ENCODE measurements around the gene SLC44A3.

SLC44A3 gene, protein sequence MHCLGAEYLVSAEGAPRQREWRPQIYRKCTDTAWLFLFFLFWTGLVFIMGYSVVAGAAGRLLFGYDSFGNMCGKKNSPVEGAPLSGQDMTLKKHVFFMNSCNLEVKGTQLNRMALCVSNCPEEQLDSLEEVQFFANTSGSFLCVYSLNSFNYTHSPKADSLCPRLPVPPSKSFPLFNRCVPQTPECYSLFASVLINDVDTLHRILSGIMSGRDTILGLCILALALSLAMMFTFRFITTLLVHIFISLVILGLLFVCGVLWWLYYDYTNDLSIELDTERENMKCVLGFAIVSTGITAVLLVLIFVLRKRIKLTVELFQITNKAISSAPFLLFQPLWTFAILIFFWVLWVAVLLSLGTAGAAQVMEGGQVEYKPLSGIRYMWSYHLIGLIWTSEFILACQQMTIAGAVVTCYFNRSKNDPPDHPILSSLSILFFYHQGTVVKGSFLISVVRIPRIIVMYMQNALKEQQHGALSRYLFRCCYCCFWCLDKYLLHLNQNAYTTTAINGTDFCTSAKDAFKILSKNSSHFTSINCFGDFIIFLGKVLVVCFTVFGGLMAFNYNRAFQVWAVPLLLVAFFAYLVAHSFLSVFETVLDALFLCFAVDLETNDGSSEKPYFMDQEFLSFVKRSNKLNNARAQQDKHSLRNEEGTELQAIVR

DNA sequence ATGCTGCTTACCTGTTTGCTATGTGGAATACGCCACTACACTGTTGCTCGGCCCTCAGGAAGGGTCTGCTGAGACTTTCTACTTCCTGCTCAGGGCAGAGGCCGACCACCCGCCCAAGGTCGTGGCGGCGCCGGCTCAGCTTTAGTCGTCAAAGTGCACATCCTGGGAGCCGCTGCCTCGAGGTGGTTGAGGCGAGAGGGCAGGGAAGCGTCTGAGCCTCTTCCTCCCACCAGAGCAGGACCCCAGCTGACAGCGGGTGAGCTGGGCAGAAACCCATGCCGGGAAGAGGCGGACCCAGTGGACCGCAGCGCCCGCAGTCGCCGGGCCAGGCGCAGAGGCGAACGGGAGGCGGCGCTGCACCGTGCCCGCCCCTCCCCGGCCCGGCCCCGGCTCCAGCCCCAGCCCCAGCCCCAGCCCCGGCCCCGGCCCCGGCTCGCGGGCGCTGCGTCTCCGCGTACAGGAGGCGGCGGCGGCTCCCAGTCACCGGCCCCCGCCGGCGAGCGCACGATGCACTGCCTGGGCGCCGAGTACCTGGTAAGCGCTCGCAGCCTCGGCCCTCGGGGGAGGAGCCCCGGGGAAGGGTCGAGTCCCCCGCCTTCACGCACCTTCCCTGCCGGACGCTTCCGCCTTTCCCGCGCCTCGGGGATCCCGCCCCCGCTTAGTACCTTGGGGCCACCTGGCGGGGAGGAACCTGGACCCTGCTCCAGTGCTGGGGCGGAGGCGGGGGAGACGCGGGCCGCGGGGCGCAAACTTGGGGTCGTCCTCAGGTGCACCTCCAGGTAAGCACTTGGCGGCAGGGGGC is at the start of gene SLC44A3:
Gene SLC44A3, plus strand, starts transcription at position 413 of the 802 bp plus-strand sequence. Its CDS starts 95 bp downstream, at position 508.
- DNase-seq (ENCODE audit: low spot score): peak; percentile 53

DNA sequence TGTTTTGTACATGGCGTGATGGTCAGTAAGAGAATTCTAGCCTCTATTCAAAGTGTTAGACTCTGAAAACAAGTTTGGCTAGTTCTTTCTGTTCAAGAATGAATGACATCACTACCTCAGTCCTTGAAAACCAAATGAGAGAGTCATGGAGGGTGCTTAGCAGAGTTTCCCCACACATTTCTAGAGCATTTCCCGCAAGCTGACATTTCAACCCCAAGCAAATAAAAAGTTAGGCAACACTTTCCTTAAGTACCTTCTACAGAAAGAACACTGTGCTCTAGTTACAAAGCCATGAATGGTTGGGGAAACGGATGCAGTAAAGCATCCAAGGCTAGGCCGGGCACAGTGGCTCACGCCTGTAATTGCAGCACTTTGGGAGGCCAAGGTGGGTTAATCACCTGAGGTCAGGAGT is 47.9 kb upstream of the SLC44A3 start:
- DNase-seq (ENCODE audit: low spot score): no peak

DNA sequence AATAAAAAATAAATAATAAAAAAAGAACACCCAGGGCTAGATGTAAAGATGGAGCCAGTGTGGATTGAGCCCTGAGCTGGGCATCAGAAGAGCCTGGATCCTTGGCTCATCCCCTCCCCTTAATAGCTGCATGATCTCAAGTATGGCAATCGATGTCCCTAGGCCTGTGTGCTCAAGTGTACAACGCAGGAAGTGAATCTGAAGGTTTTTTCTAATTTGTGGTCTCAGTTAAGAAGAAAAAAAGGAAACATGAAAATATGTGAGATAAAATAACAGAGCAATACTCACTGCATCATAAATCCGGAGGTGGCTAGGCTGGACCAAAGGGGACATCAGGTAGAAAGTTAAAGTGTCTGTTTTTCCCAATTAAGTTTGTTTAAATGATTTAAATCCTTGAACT is 47.3 kb upstream of the SLC44A3 start:
- no peak for DNase-seq (ENCODE audit: low spot score)

DNA sequence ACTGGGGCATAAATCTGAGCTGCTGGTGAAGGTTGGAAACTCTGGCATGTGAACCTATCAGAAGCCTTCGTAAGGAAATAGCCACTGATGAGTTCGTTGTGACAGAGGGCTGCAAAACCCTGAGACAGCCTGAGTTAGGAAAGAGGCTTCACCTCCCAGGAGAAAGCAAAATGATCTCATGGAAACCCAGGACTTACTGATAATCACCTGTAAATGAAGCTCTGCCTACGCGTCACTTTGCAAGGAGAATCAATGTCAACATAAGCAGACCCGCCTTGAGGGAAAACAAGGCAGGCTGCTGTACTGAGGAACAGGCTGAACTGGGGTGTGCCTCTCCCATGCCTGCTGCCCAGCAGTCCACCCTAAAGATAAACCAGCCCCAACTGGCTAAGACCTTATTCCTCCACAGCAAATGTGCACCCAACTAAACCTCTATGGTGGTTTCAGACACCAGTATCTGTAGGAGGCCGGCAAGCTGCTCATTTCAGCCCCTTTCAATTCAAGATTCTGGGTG is 46.8 kb upstream of the SLC44A3 start:
- DNase-seq (ENCODE audit: low spot score): no peak

DNA sequence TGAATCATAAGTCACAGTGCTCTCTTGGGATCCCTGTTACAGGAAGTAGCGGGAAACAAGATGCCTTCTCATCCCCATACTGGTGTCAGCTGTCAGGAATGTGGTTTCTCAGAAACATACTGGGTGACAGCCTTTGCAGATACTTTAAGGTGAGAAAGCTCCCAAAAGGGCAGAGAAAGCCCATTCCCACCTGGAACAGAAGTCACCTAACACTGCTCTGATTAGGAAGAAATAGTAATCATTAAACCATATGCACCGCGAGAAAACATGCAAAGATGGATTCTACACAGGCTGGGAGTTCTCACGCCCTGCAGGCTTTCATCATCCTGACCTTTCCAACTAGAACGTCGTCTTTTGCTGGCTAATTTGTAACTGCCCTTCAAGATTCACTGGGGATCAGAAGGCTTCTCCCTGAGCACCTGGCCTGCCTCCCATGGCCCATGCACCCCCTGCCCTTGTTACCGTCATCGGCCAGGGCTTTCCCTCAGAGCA is 46.2 kb upstream of the SLC44A3 start:
- DNase-seq (ENCODE audit: low spot score): no peak

DNA sequence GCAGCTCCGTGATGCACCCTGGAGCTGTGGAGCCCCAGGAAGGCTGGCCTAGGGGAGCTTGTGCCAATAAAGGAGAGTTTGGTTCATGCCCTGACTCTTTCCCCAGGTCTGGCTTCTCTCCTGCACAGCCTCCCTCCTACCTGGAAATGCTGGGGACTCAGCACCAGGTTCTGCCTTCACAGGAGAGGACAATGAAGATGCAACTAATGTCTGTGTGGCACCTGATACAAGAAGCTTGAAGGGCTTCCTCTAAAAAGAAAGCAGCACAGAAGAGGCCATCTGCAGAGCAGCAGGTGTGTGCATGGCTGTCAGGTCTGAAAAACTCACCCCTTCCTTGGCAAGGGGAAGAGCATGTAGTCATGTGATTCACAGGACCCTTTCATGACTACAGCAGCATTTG is 43.7 kb upstream of the SLC44A3 start:
- DNase-seq (ENCODE audit: low spot score): no peak

DNA sequence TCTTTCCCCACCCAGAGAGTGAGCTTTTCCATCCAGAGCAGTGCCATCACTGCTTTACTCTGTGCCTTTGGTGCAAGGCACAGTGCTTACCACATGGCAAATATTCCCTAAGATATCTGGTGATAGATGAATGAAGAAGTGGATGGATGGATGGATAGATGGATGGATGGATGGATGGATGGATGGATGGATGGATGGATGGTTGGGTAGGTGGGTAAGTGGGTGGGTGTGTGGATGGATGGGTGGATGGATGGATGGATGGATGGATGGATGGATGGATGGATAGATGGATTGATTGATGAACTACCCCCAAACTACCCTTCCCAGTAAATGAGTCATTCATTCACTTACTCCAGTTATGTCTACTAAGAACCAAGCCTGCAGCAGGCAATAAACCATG is 42.9 kb upstream of the SLC44A3 start:
- DNase-seq (ENCODE audit: low spot score): no peak

DNA sequence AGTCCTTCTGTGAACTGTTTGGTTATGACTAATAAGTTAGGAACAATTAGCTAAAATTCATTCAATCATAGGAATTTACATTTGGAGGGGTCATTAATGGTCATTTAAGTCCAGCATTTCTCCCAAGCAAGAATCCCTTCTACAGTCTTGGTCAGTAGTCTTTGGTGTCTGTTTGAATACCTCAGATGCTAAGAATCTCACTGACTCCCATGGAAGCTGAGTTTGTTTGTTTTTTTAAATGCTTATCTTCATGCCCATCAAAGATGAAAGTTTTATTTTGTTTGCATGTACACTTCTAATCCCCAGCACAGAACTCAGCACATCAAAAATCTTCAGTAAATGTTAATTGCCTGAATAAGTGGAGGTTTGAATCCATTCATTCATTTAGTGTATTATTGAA is 41.3 kb upstream of the SLC44A3 start:
- DNase-seq (ENCODE audit: low spot score): no peak

DNA sequence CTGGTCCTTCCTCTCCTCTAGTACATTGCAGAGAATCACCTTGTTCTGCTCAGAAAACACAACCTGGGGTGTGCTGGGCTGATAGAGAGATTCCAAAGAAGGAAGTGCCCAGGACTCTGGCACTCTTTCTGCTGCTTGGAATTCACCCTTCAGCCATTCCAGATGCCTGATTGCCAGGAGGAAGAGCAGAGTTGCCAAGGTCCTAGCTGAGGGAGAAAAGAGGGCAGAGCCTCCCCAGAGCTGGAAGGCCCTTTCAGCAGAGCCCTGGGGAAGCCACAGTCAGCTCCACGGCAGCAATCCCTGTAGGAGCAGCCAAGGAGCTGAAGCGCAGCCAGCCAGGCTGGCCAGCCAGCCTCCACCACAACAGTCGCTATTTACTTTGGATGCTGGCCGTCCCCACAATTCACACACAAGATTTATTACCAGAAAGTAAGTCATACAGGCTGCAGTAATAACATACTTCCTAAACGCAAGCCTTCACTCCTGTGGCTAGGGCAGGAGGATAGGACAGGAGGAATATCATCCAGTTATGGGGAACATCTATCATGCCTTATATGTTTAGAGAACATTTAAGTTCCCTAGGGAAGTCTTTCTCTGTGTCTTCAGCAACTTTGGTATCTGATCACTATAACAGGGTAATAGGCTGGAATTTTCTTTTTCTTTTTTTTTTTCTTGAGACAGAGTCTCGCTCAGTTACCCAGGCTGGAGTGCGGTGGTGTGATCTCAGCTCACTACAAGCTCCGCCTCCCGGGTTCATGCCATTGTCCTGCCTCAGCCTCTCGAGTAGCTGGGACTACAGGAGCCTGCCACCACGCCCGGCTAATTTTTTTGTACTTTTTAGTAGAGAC is 36.6 kb upstream of the SLC44A3 start:
- DNase-seq (ENCODE audit: low spot score): no peak

DNA sequence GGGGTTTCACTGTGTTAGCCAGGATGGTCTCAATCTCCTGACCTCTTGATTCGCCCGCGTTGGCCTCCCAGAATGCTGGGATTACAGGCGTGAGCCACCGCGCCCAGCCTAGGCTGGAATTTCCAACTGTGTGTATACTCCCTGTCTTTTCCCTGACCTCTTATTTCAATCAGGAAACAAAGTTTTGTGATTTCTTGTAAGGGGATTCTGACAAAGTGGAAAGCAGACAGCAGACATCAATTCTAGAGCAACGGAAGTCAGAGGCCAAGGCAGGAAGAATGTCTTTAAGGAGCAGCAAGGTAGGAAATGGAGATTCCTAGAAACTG is 36.0 kb upstream of the SLC44A3 start:
- no peak for DNase-seq (ENCODE audit: low spot score)

DNA sequence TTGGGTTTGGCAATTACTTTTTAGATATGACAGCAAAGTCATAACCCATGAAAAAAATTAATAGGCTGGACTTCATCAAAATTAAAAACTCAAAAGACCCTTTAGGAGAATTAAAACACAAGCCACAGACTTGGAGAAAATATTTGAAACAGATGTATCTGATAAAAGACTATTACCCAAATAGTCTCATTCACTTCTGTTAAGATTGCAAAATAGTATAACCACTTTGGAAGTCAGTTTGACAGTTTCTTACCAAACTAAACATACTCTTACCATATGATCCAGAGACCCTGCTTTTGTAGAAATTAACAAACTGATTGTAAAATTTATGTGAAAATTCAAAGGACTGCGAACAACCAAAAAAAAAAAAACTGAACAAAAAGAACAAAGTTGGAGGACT is 32.5 kb upstream of the SLC44A3 start:
- DNase-seq (ENCODE audit: low spot score): no peak

DNA sequence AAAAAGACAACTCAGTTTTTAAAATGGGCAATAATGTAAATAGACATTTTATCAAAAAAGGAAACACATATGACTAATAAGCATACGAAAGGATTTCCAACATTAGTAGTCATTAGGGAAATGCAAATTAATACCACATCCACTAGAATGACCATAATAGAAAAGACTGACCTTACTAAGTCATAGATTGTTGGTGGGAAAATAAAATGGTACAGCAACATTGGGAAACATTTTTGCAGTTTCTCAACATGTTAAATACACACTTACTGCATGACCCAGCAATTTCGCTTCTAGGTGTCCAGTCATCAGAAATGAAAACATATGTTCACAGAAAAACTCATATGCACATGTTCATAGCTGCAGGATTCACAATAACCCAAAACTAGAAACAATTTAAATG is 29.9 kb upstream of the SLC44A3 start:
- DNase-seq (ENCODE audit: low spot score): no peak

DNA sequence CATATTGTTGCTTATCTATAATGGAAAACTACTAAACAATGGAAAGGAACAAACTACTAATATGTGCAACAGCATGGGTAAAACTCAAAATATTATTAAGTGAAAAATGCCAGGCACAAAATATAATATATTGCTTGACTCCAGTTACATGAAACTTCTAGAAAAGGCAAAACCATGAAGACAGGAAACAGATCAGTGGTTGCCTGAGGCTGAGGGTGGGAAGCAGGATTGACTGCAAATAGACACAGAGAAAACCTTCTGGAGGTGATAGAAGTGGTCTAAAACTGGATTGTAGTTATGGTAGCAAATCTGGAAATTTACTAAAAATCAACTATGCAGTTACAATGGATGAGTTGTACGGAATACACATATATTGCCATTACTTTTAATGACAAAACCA is 29.5 kb upstream of the SLC44A3 start:
- DNase-seq (ENCODE audit: low spot score): no peak

DNA sequence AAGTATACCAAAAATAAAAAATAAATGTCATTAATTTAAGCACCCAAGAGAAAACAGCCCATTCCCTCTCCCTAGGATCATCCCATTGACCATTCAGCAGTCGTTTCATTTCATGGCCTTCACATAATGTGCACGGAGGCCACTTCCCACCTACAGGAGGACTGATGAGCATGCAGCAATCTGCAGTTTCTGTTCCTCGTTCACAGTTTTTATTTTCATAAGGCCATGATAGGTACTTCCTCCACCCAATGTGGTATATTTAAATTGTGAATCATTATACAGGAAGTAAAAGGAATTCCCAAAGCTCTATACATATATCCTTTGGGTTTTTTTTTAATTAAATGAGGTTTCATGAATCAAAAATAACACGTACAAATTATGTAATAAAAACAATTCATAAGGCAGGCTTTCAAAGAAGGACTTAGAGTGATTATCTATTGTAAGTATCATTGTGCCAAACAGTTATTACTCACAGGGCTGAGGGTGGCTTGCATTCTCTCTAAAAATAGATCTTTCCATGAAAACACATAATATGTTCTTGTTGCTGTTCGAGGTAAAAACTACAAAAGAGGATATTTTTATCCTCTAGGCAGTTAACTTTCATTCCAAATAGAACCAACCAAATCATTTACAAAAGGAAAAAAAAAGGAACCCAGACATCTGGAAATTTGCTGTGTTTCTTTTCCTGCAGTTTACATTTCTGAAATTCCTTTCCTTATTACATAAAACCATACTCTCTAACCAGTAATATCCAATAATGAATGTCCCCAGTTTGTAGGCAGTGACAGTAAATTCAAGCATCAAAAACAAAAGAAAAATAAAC is 27.5 kb upstream of the SLC44A3 start:
- DNase-seq (ENCODE audit: low spot score): no peak

DNA sequence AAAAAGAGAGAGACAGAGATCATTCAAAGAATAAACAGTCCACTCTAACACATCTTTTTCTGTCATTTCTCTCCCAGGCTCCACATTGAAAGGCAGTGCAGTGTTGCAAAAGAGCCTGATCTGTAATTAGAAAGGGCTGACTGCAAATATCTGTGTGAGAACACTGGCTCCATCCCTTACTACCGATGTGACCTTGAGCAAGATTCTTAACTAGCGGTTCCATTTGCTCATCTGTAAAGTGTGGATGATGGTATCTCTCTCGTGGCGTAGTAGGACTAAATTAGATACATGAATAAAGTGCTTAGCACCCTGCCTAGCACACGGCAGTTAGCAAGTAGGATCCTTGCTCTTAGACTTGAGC is 26.9 kb upstream of the SLC44A3 start:
- peak; percentile 20 for DNase-seq (ENCODE audit: low spot score)

DNA sequence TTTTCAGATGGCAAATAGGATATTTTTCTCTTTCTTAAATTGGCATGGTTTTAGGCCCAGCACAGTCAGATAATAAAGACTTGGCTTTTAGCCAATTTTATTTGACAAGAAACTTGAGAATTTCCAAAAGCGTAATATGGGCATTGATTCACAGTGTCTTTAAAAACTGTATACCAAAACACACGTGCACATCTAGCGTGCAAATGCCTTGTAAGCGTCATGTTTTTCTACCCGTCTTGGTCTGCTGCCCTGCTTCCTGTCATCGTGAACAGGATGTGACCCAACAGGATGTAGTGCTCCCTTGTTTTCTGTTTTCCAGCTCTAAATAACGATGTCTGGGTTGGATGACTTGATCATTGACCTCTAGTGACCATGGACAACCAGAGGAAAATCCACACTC is 24.7 kb upstream of the SLC44A3 start:
- no peak for DNase-seq (ENCODE audit: low spot score)

DNA sequence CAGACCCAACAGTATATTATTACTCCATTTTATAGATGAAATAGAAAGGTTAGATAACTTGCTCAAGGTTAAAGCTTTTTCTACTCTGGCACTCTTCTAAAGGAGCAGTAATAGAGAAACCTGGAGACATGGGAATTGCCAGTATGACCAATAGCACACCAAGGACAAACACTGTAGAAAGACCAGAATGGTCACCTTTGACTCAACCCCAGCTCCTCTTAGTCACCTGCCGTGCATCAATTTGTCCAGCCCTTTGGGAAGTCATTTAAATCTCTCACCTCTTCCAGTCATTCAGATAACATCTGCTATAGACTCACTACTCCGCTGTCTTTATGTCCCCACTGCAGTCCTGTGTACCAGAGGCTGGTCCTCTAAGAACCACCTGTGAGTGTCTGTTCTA is 23.9 kb upstream of the SLC44A3 start:
- DNase-seq (ENCODE audit: low spot score): no peak

DNA sequence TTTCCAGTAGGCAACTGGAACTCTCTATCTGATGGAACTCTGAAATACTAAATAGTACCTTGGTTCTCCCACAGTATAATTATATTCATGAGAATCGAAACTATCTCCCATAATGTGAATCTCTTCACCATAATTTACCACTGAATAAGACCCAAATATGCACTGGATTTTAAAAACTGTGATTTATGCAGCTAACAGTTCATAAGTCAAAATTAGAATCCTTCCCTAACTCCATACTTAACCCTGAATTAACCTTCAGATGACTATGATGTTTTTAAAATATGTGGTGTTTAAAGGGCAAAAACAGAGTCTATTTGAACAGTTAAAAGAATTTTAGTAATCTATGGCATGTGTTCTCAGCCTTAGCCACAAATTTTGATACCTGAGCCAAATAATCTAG is 22.9 kb upstream of the SLC44A3 start:
- no peak for DNase-seq (ENCODE audit: low spot score)

DNA sequence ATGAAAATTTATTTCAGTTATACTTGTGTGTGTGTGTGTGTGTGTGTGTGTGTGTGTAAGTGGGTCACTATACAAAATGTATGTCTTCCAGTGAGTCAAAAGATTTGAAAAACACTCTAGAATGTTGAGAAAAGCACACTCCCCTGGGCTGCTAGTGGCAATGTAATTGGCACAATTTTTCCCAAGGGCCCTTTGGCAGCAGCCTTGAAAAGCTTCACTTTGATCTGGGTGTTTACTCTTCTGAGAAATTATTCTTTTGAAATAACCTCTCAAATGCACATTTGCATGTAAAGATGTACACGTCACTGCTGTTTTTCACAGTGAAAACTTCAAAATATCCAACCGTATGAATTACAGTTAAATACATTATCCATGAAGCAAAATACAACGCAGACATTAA is 22.1 kb upstream of the SLC44A3 start:
- no peak for DNase-seq (ENCODE audit: low spot score)

DNA sequence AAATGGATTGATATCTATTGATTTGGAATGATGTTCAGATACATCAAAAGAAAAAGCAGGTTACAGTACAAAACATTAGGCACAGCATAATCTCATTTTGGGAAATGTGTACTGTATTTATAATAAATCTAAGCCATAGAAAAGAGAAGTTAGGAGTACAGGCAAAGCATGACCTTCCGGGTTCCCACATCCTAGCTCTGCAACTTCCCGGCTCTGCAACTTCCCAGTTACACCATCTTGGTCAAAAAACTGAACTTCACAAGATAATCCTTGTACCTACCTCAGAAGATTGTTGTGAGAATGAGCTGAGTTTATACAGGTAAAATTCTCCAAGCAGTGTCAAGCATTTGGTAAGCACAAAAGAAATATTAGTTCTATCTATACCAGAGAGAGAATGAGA is 21.7 kb upstream of the SLC44A3 start:
- DNase-seq (ENCODE audit: low spot score): no peak

DNA sequence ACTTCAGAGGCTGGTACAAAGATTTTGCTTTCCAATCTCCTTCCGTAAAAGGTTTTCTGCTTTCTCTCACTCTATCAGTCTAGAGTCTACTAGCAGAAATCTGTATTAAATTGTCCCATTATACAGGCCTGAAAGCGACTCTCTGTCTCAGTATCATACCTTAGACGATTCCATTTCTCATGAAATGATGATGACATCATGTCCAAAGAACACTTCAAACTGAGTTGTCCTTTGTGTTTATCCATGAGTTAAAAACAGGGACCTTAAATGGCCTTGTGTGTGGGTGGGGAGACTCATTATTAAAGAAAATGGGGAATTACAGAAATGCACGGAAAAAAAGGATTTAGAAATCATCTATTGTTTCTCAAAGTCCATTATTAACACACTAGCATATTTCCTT is 21.0 kb upstream of the SLC44A3 start:
- DNase-seq (ENCODE audit: low spot score): no peak

Measured in HuH-7 (cell line).